HG02610 (cell line): ENCODE measurements around the gene PTPRG.

Experiments used
- ATAC-seq: cut with Tn5 transposase; IDR thresholded peaks from one replicate; pipeline ENCODE4 v1.9.1; 2021; ENCODE audit warnings: mild to moderate bottlenecking, moderate library complexity; ENCODE audit not compliant: unreplicated experiment

Gene PTPRG

GRCh38 chr3:61648481-61648880, 87.1 kb downstream of the PTPRG start:
- no peak for ATAC-seq

GRCh38 chr3:61649381-61650170, 88.2 kb downstream of the PTPRG start:
- no peak for ATAC-seq

- ATAC-seq: no peak
Observed at GRCh38 chr3:61650276-61650675, 88.9 kb downstream of the PTPRG start.

GRCh38 chr3:61650719-61651410, 89.5 kb downstream of the PTPRG start:
- ATAC-seq: no peak

GRCh38 chr3:61657689-61658088, 96.3 kb downstream of the PTPRG start:
- no peak for ATAC-seq

GRCh38 chr3:61662861-61663260, 101.5 kb downstream of the PTPRG start:
- ATAC-seq: no peak

- ATAC-seq: no peak
Observed at GRCh38 chr3:61663356-61664104, 102.2 kb downstream of the PTPRG start.

- ATAC-seq: no peak
Observed at GRCh38 chr3:61664105-61664482, 102.7 kb downstream of the PTPRG start.

- no peak for ATAC-seq
Observed at GRCh38 chr3:61665121-61665520, 103.8 kb downstream of the PTPRG start.

- no peak for ATAC-seq
Observed at GRCh38 chr3:61665987-61666386, 104.6 kb downstream of the PTPRG start.

GRCh38 chr3:61666615-61667330, 105.4 kb downstream of the PTPRG start:
- no peak for ATAC-seq

- no peak for ATAC-seq
Observed at GRCh38 chr3:61667383-61667782, 106.0 kb downstream of the PTPRG start.

- no peak for ATAC-seq
Observed at GRCh38 chr3:61667814-61668213, 106.4 kb downstream of the PTPRG start.

- ATAC-seq: no peak
Observed at GRCh38 chr3:61668317-61668864, 107.0 kb downstream of the PTPRG start.

- no peak for ATAC-seq
Observed at GRCh38 chr3:61669203-61669602, 107.8 kb downstream of the PTPRG start.

GRCh38 chr3:61669668-61670299, 108.4 kb downstream of the PTPRG start:
- ATAC-seq: no peak

- no peak for ATAC-seq
Observed at GRCh38 chr3:61673651-61674050, 112.3 kb downstream of the PTPRG start.

- no peak for ATAC-seq
Observed at GRCh38 chr3:61674596-61674995, 113.2 kb downstream of the PTPRG start.

GRCh38 chr3:61679026-61679425, 117.7 kb downstream of the PTPRG start:
- ATAC-seq: no peak

GRCh38 chr3:61680617-61681016, 119.2 kb downstream of the PTPRG start:
- ATAC-seq: no peak
